OCI-LY1 (cell line): Measurements from ENCODE around the gene GOLIM4.
"Not testable (repeated sequence)": the region's sequence is repeated elsewhere in the genome, so short reads cannot be mapped to it uniquely, and the experiment has no call there.

Experiments used
- H2AFZ ChIP-seq: fragments of 200-600 bp; sonication (generic), shearing (Covaris generic); 2 replicates; pipeline ENCODE4 v1.6.0; 2014; ENCODE audit warnings: antibody characterized with exemption, mild to moderate bottlenecking, low read length
- H3F3A ChIP-seq: fragments of 200-600 bp; sonication (generic), shearing (Covaris generic); 2 replicates; pipeline ENCODE4 v1.6.0; 2014; ENCODE audit warnings: mild to moderate bottlenecking, antibody characterized with exemption, low read length, moderate library complexity; ENCODE audit not compliant: insufficient read depth
- H3K27ac ChIP-seq: fragments of 200-600 bp; sonication (generic); 2 replicates; pipeline ENCODE4 v1.5.1; 2014; ENCODE audit warnings: low read length, mixed run types, mild to moderate bottlenecking, low read depth; ENCODE audit not compliant: poor library complexity, severe bottlenecking
- H3K27me3 ChIP-seq: fragments of 200-600 bp; sonication (generic); 2 replicates; pipeline ENCODE4 v1.6.0; 2014; ENCODE audit warnings: antibody characterized with exemption, mild to moderate bottlenecking, low read length, moderate library complexity; ENCODE audit not compliant: insufficient read depth
- H3K36me3 ChIP-seq: fragments of 200-600 bp; sonication (generic); 2 replicates; pipeline ENCODE4 v1.6.1; 2014; ENCODE audit warnings: mild to moderate bottlenecking, antibody characterized with exemption, low read length, moderate library complexity, mixed read lengths; ENCODE audit not compliant: insufficient read depth
- H3K4me1 ChIP-seq: fragments of 200-600 bp; sonication (generic); 2 replicates; pipeline ENCODE4 v1.5.1; 2014; ENCODE audit warnings: mild to moderate bottlenecking, low read length, moderate library complexity; ENCODE audit not compliant: insufficient read depth, severe bottlenecking
- H3K4me2 ChIP-seq: fragments of 200-600 bp; sonication (generic), shearing (Covaris generic); 2 replicates; pipeline ENCODE4 v1.6.1; 2014; ENCODE audit warnings: low read length
- H3K4me3 ChIP-seq: fragments of 200-600 bp; sonication (generic); 2 replicates; pipeline ENCODE4 v1.5.1; 2014; ENCODE audit warnings: low read length, low read depth, mild to moderate bottlenecking, mixed read lengths; ENCODE audit not compliant: poor library complexity, severe bottlenecking
- H3K79me2 ChIP-seq: fragments of 200-600 bp; shearing (Covaris generic); 2 replicates; pipeline ENCODE4 v1.6.1; 2016; ENCODE audit warnings: mixed run types, low read length, mixed read lengths; ENCODE audit not compliant: insufficient read depth
- H3K9ac ChIP-seq: fragments of 200-600 bp; sonication (generic), shearing (Covaris generic); 2 replicates; pipeline ENCODE4 v1.6.1; 2014; ENCODE audit warnings: mild to moderate bottlenecking, low read length, mixed read lengths
- H3K9me2 ChIP-seq: fragments of 200-600 bp; sonication (generic), shearing (Covaris generic); 2 replicates; pipeline ENCODE4 v1.6.1; 2014; ENCODE audit warnings: low read depth, mild to moderate bottlenecking, low read length, mixed read lengths
- H3K9me3 ChIP-seq: fragments of 200-600 bp; shearing (Covaris generic); 2 replicates; pipeline ENCODE4 v1.6.1; 2014; ENCODE audit warnings: low read length, mixed read lengths
- H4K20me1 ChIP-seq: fragments of 200-600 bp; sonication (generic), shearing (Covaris generic); 2 replicates; pipeline ENCODE4 v1.6.0; 2016; ENCODE audit warnings: mild to moderate bottlenecking, low read length; ENCODE audit not compliant: insufficient read depth
- EZH2 ChIP-seq: fragments of 200-600 bp; sonication (generic), shearing (Covaris generic); IDR thresholded peaks from 2 replicates; pipeline ENCODE4 v1.8.0; 2017; ENCODE audit warnings: borderline replicate concordance, mixed run types, mild to moderate bottlenecking, antibody characterized with exemption, low read length, moderate library complexity, mixed read lengths
- TF ChIP-seq, protein P1 (sequence below): fragments of 200-600 bp; sonication (generic), shearing (Covaris generic); IDR thresholded peaks from 2 replicates; pipeline ENCODE4 v1.5.1; 2017; ENCODE audit warnings: mild to moderate bottlenecking, antibody characterized with exemption, low read length, moderate library complexity, mixed read lengths

Gene GOLIM4

DNA sequence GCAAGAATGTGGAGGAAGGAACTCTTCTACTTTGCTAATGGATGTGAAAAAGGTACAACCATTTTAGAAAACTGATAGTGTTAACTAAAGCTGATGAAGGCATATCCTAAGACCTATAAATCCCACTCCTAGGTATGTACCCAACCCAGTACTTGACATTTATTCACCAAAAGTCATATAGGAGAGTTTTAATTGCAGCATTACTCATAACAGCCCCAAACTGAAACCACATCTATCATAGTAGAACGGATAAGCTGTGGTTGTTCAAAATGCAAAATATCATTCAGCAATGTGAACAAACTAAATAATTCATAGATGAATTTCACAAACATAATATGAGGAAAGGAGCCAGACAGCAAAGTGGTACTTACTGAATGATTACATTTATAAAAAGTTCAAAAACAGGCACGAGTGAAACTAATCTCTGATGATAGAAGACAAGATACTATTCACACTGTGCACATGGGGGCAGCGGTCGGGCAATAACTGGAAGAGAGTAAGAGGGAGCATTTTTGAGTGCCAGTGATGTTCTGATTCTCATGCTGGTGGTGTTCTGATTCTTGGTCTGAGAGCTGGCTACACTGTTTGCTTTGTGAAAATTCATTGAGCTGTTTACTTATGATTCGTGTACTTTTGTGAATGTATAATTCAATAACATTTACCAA lies 34.3 kb downstream of the GOLIM4 start:
- H3K27me3 ChIP-seq: no peaks in the 10 kb centered on the region
- no peak overlapping the region for H3K27ac ChIP-seq
- peaks cover 22% of the 10 kb centered on the region for H3K4me1 ChIP-seq
- peak overlapping the region; percentile 48; the same call in 1 of the 2 replicates for H2AFZ ChIP-seq
- 0 out of 2 replicates have a peak, but pooled peaks cover 6% of the 10 kb centered on the region for H3K79me2 ChIP-seq
- H4K20me1 ChIP-seq: no peaks in the 10 kb centered on the region
- H3F3A ChIP-seq: no peaks in the 10 kb centered on the region
- 0 out of 2 replicates have a peak, but pooled peaks cover 2% of the 10 kb centered on the region for H3K9me3 ChIP-seq
- H3K9me2 ChIP-seq: no peaks in the 10 kb centered on the region
- peak overlapping the region; percentile 15 for H3K4me3 ChIP-seq
- TF ChIP-seq EZH2: no peak
- TF ChIP-seq, protein P1, sequence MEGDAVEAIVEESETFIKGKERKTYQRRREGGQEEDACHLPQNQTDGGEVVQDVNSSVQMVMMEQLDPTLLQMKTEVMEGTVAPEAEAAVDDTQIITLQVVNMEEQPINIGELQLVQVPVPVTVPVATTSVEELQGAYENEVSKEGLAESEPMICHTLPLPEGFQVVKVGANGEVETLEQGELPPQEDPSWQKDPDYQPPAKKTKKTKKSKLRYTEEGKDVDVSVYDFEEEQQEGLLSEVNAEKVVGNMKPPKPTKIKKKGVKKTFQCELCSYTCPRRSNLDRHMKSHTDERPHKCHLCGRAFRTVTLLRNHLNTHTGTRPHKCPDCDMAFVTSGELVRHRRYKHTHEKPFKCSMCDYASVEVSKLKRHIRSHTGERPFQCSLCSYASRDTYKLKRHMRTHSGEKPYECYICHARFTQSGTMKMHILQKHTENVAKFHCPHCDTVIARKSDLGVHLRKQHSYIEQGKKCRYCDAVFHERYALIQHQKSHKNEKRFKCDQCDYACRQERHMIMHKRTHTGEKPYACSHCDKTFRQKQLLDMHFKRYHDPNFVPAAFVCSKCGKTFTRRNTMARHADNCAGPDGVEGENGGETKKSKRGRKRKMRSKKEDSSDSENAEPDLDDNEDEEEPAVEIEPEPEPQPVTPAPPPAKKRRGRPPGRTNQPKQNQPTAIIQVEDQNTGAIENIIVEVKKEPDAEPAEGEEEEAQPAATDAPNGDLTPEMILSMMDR: peak; percentile 34; the same call in 1 of the 2 replicates
- H3K4me2 ChIP-seq: peak overlapping the region; percentile 52
- H3K36me3 ChIP-seq: peaks cover 3% of the 10 kb centered on the region; the same call in 1 of the 2 replicates
- no peak overlapping the region for H3K9ac ChIP-seq

DNA sequence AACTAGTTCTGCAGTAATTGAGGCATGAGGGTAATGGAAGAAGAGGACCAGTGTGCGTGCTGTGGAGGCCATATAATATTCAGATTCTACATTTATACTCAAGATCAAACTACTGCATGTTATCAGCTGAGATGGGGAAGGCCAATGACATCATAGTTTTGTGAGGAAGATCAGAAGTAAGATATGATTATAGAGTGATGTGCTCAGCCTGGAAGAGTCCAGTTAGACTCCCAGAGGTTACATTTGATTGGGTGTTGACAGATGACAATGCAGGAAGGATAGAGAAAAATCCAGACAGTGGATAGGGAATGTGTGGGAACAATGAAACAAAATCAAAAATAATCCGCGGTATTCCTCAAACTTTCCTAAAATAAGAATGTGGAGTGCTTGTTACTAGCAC lies 35.4 kb downstream of the GOLIM4 start:
- no peak overlapping the region for H3K9ac ChIP-seq
- H3K79me2 ChIP-seq: 0 out of 2 replicates have a peak, but pooled peaks cover 6% of the 10 kb centered on the region
- H3K27me3 ChIP-seq: no peaks in the 10 kb centered on the region
- no peak overlapping the region for H3K4me3 ChIP-seq
- H3K9me3 ChIP-seq: 0 out of 2 replicates have a peak, but pooled peaks cover 2% of the 10 kb centered on the region
- H3K4me1 ChIP-seq: peaks cover 14% of the 10 kb centered on the region
- no peak overlapping the region for H3K27ac ChIP-seq
- TF ChIP-seq, protein P1: no peak
- TF ChIP-seq EZH2: no peak
- H3K9me2 ChIP-seq: no peaks in the 10 kb centered on the region
- no peaks in the 10 kb centered on the region for H3F3A ChIP-seq
- no peak overlapping the region for H3K4me2 ChIP-seq
- H3K36me3 ChIP-seq: peaks cover 3% of the 10 kb centered on the region
- H2AFZ ChIP-seq: no peak overlapping the region
- no peaks in the 10 kb centered on the region for H4K20me1 ChIP-seq

DNA sequence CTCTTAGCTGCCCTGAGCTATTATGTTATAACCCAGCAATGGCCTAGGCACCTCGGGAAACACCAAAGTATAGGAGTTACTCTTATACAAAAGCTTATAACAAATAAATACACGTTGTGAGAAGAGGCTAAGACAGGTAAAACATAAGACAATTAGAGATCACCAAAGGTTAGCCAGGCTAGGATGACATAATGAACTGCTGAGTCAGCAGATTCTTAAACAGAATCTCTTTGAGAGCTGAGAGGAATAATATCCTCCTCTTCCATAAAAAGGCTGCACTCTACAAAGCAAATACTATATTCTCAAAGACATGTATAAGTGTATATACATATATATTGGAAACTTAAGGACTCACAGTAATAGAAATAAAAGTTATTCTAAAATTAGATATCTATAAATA lies 37.2 kb downstream of the GOLIM4 start:
- TF ChIP-seq, protein P1: no peak
- no peak for TF ChIP-seq EZH2
- Histone ChIP-seq H3K9ac (no peak overlapping the region), H4K20me1 (no peaks in the 10 kb centered on the region), H3K27ac (no peak overlapping the region), H3K36me3 (peaks cover 3% of the 10 kb centered on the region; the same call in 1 of the 2 replicates), H3K4me3 (no peak overlapping the region), H3K9me2 (no peaks in the 10 kb centered on the region), H3K27me3 (no peaks in the 10 kb centered on the region), H3F3A (no peaks in the 10 kb centered on the region), H3K79me2 (0 out of 2 replicates have a peak, but pooled peaks cover 6% of the 10 kb centered on the region), H2AFZ (no peak overlapping the region), H3K4me2 (no peak overlapping the region), H3K9me3 (0 out of 2 replicates have a peak, but pooled peaks cover 5% of the 10 kb centered on the region), H3K4me1 (peaks cover 14% of the 10 kb centered on the region)

DNA sequence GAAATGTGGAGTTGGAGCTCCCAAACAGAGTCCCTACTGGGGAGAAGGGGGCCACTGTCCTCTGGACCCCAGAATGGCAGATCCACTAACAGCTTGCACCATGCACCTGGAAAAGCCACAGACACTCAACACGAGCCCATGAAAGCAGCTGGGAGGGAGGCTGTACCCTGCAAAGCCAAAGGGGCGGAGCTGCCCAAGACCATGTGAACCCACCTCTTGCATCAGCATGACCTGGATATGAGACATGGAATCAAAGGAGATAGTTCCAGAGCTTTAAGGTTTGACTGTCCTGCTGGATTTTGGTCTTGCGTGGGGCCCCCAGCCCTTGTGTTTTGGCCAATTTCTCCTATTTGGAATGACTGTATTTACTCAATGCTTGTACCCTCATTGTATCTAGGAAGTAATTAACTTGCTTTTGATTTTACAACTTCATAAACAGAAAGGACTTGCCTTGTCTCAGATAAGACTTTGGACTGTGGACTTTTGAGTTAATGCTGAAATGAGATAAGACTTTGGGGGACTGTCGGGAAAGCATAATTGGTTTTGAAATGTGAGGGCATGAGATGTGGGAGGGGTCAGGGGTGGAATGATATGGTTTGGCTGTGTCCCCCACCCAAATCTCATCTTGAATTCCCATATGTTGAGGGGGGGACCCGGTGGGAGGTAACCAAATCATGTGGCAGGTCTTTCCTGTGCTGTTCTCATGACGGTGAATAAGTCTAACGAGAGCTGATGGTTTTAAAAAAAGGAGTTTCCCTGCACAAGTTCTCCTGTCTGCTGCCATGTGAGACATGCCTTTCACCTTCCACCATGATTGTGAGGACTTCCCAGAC lies 39.1 kb downstream of the GOLIM4 start:
- not testable (repeated sequence) for H3K9ac ChIP-seq, H3K27ac ChIP-seq, H3K4me1 ChIP-seq, H4K20me1 ChIP-seq, H3K27me3 ChIP-seq, H3K36me3 ChIP-seq, H2AFZ ChIP-seq, H3K9me2 ChIP-seq, H3K4me2 ChIP-seq, H3K79me2 ChIP-seq, H3K9me3 ChIP-seq, H3F3A ChIP-seq, H3K4me3 ChIP-seq
